PC-3 (cell line): ENCODE data around the gene LRRC8A.

Source experiments
- EZH2 ChIP-seq: fragments of 300-600 bp; sonication (generic); IDR thresholded peaks from one replicate; pipeline ENCODE4 v1.6.1; 2017; ENCODE audit warnings: antibody characterized with exemption, mild to moderate bottlenecking, low read length; ENCODE audit not compliant: unreplicated experiment
- TF ChIP-seq, protein P1 (sequence below): fragments of 300-600 bp; sonication (generic); conservative IDR thresholded peaks from 2 replicates; pipeline ENCODE4 v1.5.1; 2017; ENCODE audit warnings: antibody characterized with exemption, low read depth, mild to moderate bottlenecking, low read length

GRCh38 chr9:128882677-128883603 is 1.0 kb downstream of the LRRC8A start:
- TF ChIP-seq, protein P1, sequence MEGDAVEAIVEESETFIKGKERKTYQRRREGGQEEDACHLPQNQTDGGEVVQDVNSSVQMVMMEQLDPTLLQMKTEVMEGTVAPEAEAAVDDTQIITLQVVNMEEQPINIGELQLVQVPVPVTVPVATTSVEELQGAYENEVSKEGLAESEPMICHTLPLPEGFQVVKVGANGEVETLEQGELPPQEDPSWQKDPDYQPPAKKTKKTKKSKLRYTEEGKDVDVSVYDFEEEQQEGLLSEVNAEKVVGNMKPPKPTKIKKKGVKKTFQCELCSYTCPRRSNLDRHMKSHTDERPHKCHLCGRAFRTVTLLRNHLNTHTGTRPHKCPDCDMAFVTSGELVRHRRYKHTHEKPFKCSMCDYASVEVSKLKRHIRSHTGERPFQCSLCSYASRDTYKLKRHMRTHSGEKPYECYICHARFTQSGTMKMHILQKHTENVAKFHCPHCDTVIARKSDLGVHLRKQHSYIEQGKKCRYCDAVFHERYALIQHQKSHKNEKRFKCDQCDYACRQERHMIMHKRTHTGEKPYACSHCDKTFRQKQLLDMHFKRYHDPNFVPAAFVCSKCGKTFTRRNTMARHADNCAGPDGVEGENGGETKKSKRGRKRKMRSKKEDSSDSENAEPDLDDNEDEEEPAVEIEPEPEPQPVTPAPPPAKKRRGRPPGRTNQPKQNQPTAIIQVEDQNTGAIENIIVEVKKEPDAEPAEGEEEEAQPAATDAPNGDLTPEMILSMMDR = no peak
- no peak for TF ChIP-seq EZH2
